Adrenal gland (tissue), 5 donors: Measurements from ENCODE around the gene GABRR3.

ENCODE experiments used
- CTCF ChIP-seq, 6 experiments: fragments of 450-650 bp in 4 of 6; fragments of 200-600 bp in 2 of 6; sonication (generic) in 1 of 6; IDR thresholded peaks; 1 replicate in 5 of 6; 2 replicates in 1 of 6; pipeline versions ENCODE4 v1.5.1 to v1.8.0; 2016 to 2021; ENCODE audit warnings: antibody characterized with exemption in 6 of 6, mild to moderate bottlenecking in 2 of 6, moderate library complexity in 1 of 6
- POLR2A ChIP-seq, 2 donors: fragments of 450-650 bp; IDR thresholded peaks; one replicate each; pipeline ENCODE4 v1.6.1; 2017; ENCODE audit warnings: antibody characterized with exemption in 2 of 2, mild to moderate bottlenecking in 2 of 2, moderate library complexity in 1 of 2
- donor health status: DM: no; HTN: no; CAD: no.

- no peak for TF ChIP-seq CTCF (IDR thresholded peaks at IDR 0.05)
- no peak for TF ChIP-seq POLR2A (IDR thresholded peaks at IDR 0.05)
Observed at GRCh38 chr3:98021830-98022560, 13.1 kb downstream of the GABRR3 start.
